Endothelial cell (in vitro differentiated cells): Measurements from ENCODE around the gene ZCCHC10. TPM values are rescaled to one million over a fixed set of nuclear protein-coding genes. Genes with fewer than 3 reads are reported as not detected.
"Not testable (repeated sequence)": the region's sequence is repeated elsewhere in the genome, so short reads cannot be mapped to it uniquely, and the experiment has no call there.

Experiments
- DNase-seq: peaks from one replicate; pipeline ENCODE4 v3.0.0; 2021; ENCODE audit warnings: low spot score
- H3K27ac Mint-ChIP-seq: one replicate; pipeline ENCODE4 v1.8.0; 2021; ENCODE audit warnings: mixed read lengths, inconsistent platforms; ENCODE audit not compliant: unreplicated experiment
- H3K27me3 Mint-ChIP-seq: one replicate; pipeline ENCODE4 v1.8.0; 2021; ENCODE audit warnings: mild to moderate bottlenecking, moderate library complexity, mixed read lengths, inconsistent platforms; ENCODE audit not compliant: unreplicated experiment
- H3K36me3 Mint-ChIP-seq: one replicate; pipeline ENCODE4 v1.8.0; 2021; ENCODE audit warnings: mild to moderate bottlenecking, low read depth, mixed read lengths, inconsistent platforms; ENCODE audit not compliant: unreplicated experiment
- H3K4me1 Mint-ChIP-seq: one replicate; pipeline ENCODE4 v1.8.0; 2021; ENCODE audit warnings: mild to moderate bottlenecking, mixed read lengths, inconsistent platforms; ENCODE audit not compliant: unreplicated experiment
- H3K4me3 Mint-ChIP-seq: one replicate; pipeline ENCODE4 v1.8.0; 2021; ENCODE audit warnings: mild to moderate bottlenecking, mixed read lengths, inconsistent platforms; ENCODE audit not compliant: unreplicated experiment
- H3K9me3 Mint-ChIP-seq: one replicate; pipeline ENCODE4 v1.8.0; 2021; ENCODE audit warnings: mixed read lengths, inconsistent platforms; ENCODE audit not compliant: unreplicated experiment
- total RNA-seq: library from RNA; stranded (reverse); fragmentation: NEBNext Ultra II Directional; extraction: Animal tissue kit (Norgen Biotek cat#: 25700); gene quantifications from one replicate; pipeline ENCODE4 v1.2.1, GENCODE V29; 2021; ENCODE audit not compliant: unreplicated experiment
- TF ChIP-seq, protein P1 (sequence below): fragments of 200-600 bp; sonication (generic); IDR thresholded peaks from one replicate; pipeline ENCODE4 v1.5.0; 2021; ENCODE audit warnings: antibody characterized with exemption; ENCODE audit not compliant: unreplicated experiment

Gene ZCCHC10
- total RNA-seq, 1 donor from 2014 or later: 33.0 TPM

DNA sequence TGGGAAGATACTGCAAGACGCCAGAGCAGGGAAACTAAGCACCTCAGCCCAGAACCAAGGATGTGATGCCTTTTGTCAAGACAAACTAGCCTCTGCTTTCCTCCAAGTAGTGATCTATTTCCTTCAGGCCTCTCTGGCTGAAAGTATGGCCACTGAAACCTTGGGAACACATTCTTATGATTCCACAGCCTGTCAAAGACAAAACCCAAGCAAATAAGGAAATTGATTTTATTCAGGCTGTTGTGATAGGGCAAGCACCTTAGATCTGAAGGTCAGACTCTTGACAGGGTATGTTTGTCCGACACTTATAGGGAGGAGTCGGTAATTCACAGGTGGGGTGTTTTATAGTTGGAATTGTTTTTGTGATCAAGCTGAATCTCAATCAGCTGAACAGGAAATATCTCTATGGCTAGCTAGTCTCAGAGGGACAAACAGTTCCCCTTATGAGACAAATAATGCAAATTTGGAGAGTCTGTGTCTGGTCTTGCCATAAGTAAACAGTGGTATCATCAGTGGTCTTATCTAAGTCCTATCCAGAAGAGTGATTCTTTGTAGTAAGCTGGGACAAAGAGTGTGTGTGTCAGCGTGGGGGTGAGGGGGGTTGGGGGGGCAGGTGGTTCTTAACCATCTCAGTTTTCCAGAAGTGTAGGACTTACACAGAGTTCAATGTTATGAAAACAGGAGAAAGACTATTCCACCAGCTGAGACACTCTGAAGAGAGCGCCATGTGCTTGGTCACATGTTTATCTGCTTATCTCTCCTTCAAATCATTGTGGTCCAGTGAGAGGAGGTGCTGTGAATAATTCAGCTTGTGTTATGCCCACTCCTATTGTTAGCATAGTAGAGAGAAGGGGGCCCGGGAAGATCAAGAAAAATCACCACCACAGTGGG is 6.7 kb upstream of the ZCCHC10 start:
- no peaks in the 10 kb centered on the region for H3K36me3 Mint-ChIP-seq
- no peak overlapping the region for H3K4me3 Mint-ChIP-seq

DNA sequence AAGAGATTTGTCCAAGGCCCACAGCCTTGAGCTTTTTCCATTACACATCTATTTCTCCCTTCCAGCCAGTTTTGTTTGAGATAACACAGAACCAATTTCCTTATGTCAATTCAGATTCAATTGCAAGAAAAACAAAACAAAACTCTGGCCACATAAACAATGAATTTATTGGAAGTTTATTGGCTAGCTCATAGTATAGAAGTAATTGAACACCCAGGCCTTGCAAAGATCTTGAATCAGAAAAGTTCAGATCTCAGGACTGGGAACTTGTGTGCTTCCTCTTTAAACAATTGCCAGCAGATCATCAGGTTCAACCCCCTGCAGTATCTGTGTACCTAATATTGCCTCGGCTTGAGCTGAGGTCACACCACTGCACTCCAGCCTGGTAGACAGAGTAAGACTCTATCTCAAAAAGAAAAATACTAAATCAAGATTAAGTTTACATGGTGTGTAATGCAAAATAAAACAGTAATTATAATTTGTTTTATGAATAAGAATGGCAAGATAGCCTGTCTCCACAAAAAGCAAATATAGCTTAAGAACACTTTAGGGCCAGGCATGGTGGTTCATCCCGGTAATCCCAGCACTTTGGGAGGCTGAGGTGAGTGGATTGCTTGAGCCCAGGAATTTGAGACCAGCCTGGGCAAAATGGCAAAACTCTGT is 4.1 kb upstream of the ZCCHC10 start:
- Mint-ChIP-seq H3K36me3 (peaks cover 3% of the 10 kb centered on the region), H3K4me3 (no peak overlapping the region), H3K27ac (peak overlapping the region; percentile 13), H3K4me1 (peaks cover 25% of the 10 kb centered on the region), H3K27me3 (peaks cover 3% of the 10 kb centered on the region), H3K9me3 (no peaks in the 10 kb centered on the region)
- no peak for DNase-seq
- TF ChIP-seq, protein P1, sequence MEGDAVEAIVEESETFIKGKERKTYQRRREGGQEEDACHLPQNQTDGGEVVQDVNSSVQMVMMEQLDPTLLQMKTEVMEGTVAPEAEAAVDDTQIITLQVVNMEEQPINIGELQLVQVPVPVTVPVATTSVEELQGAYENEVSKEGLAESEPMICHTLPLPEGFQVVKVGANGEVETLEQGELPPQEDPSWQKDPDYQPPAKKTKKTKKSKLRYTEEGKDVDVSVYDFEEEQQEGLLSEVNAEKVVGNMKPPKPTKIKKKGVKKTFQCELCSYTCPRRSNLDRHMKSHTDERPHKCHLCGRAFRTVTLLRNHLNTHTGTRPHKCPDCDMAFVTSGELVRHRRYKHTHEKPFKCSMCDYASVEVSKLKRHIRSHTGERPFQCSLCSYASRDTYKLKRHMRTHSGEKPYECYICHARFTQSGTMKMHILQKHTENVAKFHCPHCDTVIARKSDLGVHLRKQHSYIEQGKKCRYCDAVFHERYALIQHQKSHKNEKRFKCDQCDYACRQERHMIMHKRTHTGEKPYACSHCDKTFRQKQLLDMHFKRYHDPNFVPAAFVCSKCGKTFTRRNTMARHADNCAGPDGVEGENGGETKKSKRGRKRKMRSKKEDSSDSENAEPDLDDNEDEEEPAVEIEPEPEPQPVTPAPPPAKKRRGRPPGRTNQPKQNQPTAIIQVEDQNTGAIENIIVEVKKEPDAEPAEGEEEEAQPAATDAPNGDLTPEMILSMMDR: no peak

More for the DNA sequence above, 6.7 kb upstream of the ZCCHC10 start:
- TF ChIP-seq, protein P1: no peak
- H3K4me1 Mint-ChIP-seq: peaks cover 22% of the 10 kb centered on the region
- H3K27ac Mint-ChIP-seq: peak overlapping the region; percentile 59
- H3K9me3 Mint-ChIP-seq: no peaks in the 10 kb centered on the region
- H3K27me3 Mint-ChIP-seq: no peaks in the 10 kb centered on the region
- no peak for DNase-seq

DNA sequence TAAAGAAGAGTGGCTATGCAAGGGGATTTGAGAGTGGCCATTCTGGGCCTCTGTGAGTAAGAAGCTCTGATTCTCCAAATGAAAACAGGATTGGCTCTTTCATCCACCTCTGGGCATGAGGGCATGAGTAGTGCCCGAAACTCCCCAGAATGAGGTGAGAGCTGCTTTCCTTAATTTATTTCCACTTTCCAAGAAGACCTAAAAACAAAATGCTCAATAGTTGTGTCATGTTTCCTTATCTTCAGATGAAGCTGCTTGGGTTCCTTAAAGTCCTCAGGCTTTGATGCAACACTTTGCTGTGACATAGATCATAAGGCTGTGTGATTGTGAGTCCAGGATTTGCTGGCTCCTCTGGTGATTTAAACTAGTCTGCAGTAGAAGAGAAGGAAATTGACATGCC is 3.1 kb upstream of the ZCCHC10 start:
- Mint-ChIP-seq H3K27me3 (peaks cover 3% of the 10 kb centered on the region), H3K4me3 (no peak overlapping the region), H3K27ac (no peak overlapping the region), H3K36me3 (peaks cover 3% of the 10 kb centered on the region), H3K4me1 (peaks cover 27% of the 10 kb centered on the region), H3K9me3 (no peaks in the 10 kb centered on the region)
- no peak for DNase-seq
- TF ChIP-seq, protein P1: no peak

DNA sequence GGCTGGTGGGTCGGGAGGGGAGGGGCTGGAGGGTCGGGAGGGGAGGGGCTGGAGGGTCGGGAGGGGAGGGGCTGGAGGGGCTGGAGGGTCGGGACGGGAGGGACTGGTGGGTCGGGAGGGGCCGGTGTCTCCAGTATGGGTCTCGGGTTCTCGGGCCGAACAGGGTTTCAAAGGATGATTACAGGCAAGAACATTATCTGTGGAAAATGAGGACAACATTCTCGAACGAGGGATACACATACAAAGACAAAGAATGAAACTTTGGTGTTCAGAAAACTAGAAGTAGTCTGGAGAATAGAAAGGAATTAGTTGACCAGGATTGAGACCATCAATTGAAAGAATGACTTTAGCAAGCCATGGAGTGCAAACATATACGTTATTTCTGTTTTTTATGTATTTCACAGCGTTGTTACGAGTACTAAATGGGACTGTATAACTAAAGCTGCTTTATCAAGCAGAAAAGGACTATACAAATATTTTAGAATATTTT is 360 bp upstream of the ZCCHC10 start:
- Mint-ChIP-seq H3K36me3 (peaks cover 9% of the 10 kb centered on the region), H3K4me1 (peaks cover 23% of the 10 kb centered on the region), H3K27ac (peak overlapping the region; percentile 81), H3K27me3 (peaks cover 4% of the 10 kb centered on the region), H3K9me3 (no peaks in the 10 kb centered on the region), H3K4me3 (peak overlapping the region; percentile 86)
- TF ChIP-seq, protein P1: no peak
- DNase-seq: no peak

DNA sequence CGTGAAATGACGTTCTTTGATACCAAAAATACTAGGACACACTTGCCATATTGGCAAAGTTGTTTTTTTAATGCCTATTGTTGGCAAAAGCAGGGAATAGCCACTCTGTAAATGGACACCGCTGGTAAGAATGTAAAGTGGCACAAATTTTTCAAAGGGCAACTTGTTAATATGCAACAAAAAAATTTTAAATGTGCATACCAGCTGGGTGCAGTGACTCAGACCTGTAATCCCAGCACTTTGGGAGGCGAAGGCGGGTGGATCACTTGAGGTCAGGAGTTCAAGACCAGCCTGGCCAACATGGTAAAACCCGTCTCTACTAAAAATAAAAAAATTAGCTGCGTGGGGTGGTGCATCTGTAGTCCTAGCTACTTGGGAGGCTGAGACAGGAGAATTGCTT is 6.9 kb downstream of the ZCCHC10 start:
- H3K9me3 Mint-ChIP-seq, H3K27ac Mint-ChIP-seq, H3K27me3 Mint-ChIP-seq, H3K4me1 Mint-ChIP-seq, DNase-seq, H3K4me3 Mint-ChIP-seq: not testable (repeated sequence)
- peaks cover 12% of the 10 kb centered on the region for H3K36me3 Mint-ChIP-seq
